Activated CD4-positive, alpha-beta memory T cell treated with anti-CD3 and anti-CD28 coated beads, Interleukin-2, amount 10 ng/mL, durations not matched to agents 7 days and 5 days (primary cell): ENCODE data around the gene ADGRL3. TPM values are rescaled to one million over a fixed set of nuclear protein-coding genes. Genes with fewer than 3 reads are reported as not detected.
"Not testable (repeated sequence)": the region's sequence is repeated elsewhere in the genome, so short reads cannot be mapped to it uniquely, and the experiment has no call there.

Experiments used
- CTCF ChIA-PET: fragments of 350-600 bp; sonication (Branson Sonifier 250); formaldehyde crosslinking; loops from one replicate; lab custom pipeline; 2021; ENCODE audit warnings: antibody characterized with exemption, inconsistent platforms; lab: Charles Lee
- POLR2A ChIA-PET: fragments of 350-600 bp; sonication (Branson Sonifier 250); formaldehyde crosslinking; loops from one replicate; lab custom pipeline; 2021; ENCODE audit warnings: antibody characterized with exemption; lab: Charles Lee
- DNase-seq: peaks from one replicate; pipeline ENCODE4 v3.0.0-alpha.2; 2020
- H3K27ac Mint-ChIP-seq: one replicate; pipeline ENCODE4 v1.8.0; 2021; ENCODE audit warnings: mild to moderate bottlenecking, mixed read lengths
- H3K27me3 Mint-ChIP-seq: one replicate; pipeline ENCODE4 v1.8.0; 2021; ENCODE audit warnings: mixed read lengths
- H3K36me3 Mint-ChIP-seq: one replicate; pipeline ENCODE4 v1.8.0; 2021; ENCODE audit warnings: low read depth, mixed read lengths
- H3K4me1 Mint-ChIP-seq: one replicate; pipeline ENCODE4 v1.8.0; 2021; ENCODE audit warnings: mixed read lengths
- H3K4me3 Mint-ChIP-seq: one replicate; pipeline ENCODE4 v1.8.0; 2021; ENCODE audit warnings: mild to moderate bottlenecking, mixed read lengths
- H3K9me3 Mint-ChIP-seq: one replicate; pipeline ENCODE4 v1.8.0; 2021; ENCODE audit warnings: mixed read lengths
- total RNA-seq, 2 experiments: library from RNA; stranded (reverse); gene quantifications; one replicate each; pipeline ENCODE4 v1.2.3, GENCODE V29; 2021

Gene ADGRL3
- total RNA-seq, 2 experiments from 2014 or later = not detected

GRCh38 chr4:61198686-61199085 is 1.4 kb upstream of the ADGRL3 start:
- Mint-ChIP-seq H3K4me3 (no peak overlapping the region), H3K9me3 (peaks cover 2% of the 10 kb centered on the region), H3K36me3 (peaks cover 3% of the 10 kb centered on the region), H3K4me1 (peaks cover 1% of the 10 kb centered on the region), H3K27ac (no peak overlapping the region), H3K27me3 (peaks cover 45% of the 10 kb centered on the region)
- ChIA-PET POLR2A (no interaction called here), CTCF (no interaction called here)
- no peak for DNase-seq

- H3K27me3 Mint-ChIP-seq = peaks cover 48% of the 10 kb centered on the region
- peak overlapping the region; percentile 7 for H3K4me3 Mint-ChIP-seq
- H3K4me1 Mint-ChIP-seq = peaks cover 1% of the 10 kb centered on the region
- DNase-seq = no peak
- H3K27ac Mint-ChIP-seq = no peak overlapping the region
- ChIA-PET POLR2A (no interaction called here), CTCF (no interaction called here)
- H3K36me3 Mint-ChIP-seq = peaks cover 3% of the 10 kb centered on the region
- H3K9me3 Mint-ChIP-seq = peaks cover 2% of the 10 kb centered on the region
These were observed 296 bp upstream of the ADGRL3 start for GRCh38 chr4:61199873-61200186.

GRCh38 chr4:61200916-61201526 is 895 bp downstream of the ADGRL3 start:
- Mint-ChIP-seq H3K9me3 (peaks cover 2% of the 10 kb centered on the region), H3K36me3 (peaks cover 3% of the 10 kb centered on the region)

GRCh38 chr4:61201561-61201960 is 1.4 kb downstream of the ADGRL3 start:
- Mint-ChIP-seq H3K4me1 (peaks cover 1% of the 10 kb centered on the region), H3K36me3 (peaks cover 3% of the 10 kb centered on the region), H3K27ac (no peak overlapping the region), H3K4me3 (no peak overlapping the region), H3K27me3 (peaks cover 48% of the 10 kb centered on the region), H3K9me3 (peaks cover 2% of the 10 kb centered on the region)
- DNase-seq = no peak
- ChIA-PET CTCF (no interaction called here), POLR2A (no interaction called here)

More at GRCh38 chr4:61200916-61201526, 895 bp downstream of the ADGRL3 start:
- ChIA-PET CTCF (no interaction called here), POLR2A (no interaction called here)
- Mint-ChIP-seq H3K4me3 (no peak overlapping the region), H3K27me3 (peaks cover 48% of the 10 kb centered on the region), H3K4me1 (peaks cover 1% of the 10 kb centered on the region), H3K27ac (no peak overlapping the region)
- no peak for DNase-seq

GRCh38 chr4:61201961-61202637 is 2.0 kb downstream of the ADGRL3 start:
- H3K36me3 Mint-ChIP-seq = peaks cover 3% of the 10 kb centered on the region
- ChIA-PET POLR2A (no interaction called here), CTCF (no interaction called here)
- H3K4me1 Mint-ChIP-seq = peaks cover 1% of the 10 kb centered on the region
- H3K9me3 Mint-ChIP-seq = peaks cover 2% of the 10 kb centered on the region
- H3K27ac Mint-ChIP-seq = no peak overlapping the region
- no peak for DNase-seq
- H3K4me3 Mint-ChIP-seq = no peak overlapping the region
- peaks cover 48% of the 10 kb centered on the region for H3K27me3 Mint-ChIP-seq

- no peak overlapping the region for H3K27ac Mint-ChIP-seq
- peaks cover 1% of the 10 kb centered on the region for H3K4me1 Mint-ChIP-seq
- peaks cover 3% of the 10 kb centered on the region for H3K36me3 Mint-ChIP-seq
- peaks cover 48% of the 10 kb centered on the region for H3K27me3 Mint-ChIP-seq
- ChIA-PET CTCF (no interaction called here), POLR2A (no interaction called here)
- H3K9me3 Mint-ChIP-seq = peaks cover 2% of the 10 kb centered on the region
- no peak for DNase-seq
- no peak overlapping the region for H3K4me3 Mint-ChIP-seq
These were observed 2.7 kb downstream of the ADGRL3 start for GRCh38 chr4:61202638-61203435.

- CTCF ChIA-PET = no interaction called here
- H3K27ac Mint-ChIP-seq = no peak overlapping the region
- H3K4me1 Mint-ChIP-seq = peaks cover 1% of the 10 kb centered on the region
- H3K36me3 Mint-ChIP-seq = peaks cover 3% of the 10 kb centered on the region
- H3K9me3 Mint-ChIP-seq = peaks cover 2% of the 10 kb centered on the region
- no peak for DNase-seq
- POLR2A ChIA-PET = no interaction called here
- no peak overlapping the region for H3K4me3 Mint-ChIP-seq
- H3K27me3 Mint-ChIP-seq = peaks cover 48% of the 10 kb centered on the region
These were observed 3.3 kb downstream of the ADGRL3 start for GRCh38 chr4:61203436-61203790.

- Mint-ChIP-seq H3K27ac (no peak overlapping the region), H3K9me3 (peaks cover 2% of the 10 kb centered on the region), H3K4me1 (peaks cover 1% of the 10 kb centered on the region), H3K4me3 (no peak overlapping the region), H3K36me3 (peaks cover 3% of the 10 kb centered on the region), H3K27me3 (peaks cover 38% of the 10 kb centered on the region)
- ChIA-PET CTCF (no interaction called here), POLR2A (no interaction called here)
- no peak for DNase-seq
These were observed 4.4 kb downstream of the ADGRL3 start for GRCh38 chr4:61204353-61205060.

- peaks cover 1% of the 10 kb centered on the region for H3K4me1 Mint-ChIP-seq
- POLR2A ChIA-PET = no interaction called here
- H3K27ac Mint-ChIP-seq = no peak overlapping the region
- H3K36me3 Mint-ChIP-seq = no peaks in the 10 kb centered on the region
- CTCF ChIA-PET = no interaction called here
- peaks cover 34% of the 10 kb centered on the region for H3K27me3 Mint-ChIP-seq
- H3K4me3 Mint-ChIP-seq = no peak overlapping the region
- no peaks in the 10 kb centered on the region for H3K9me3 Mint-ChIP-seq
- no peak for DNase-seq
These were observed 4.9 kb downstream of the ADGRL3 start for GRCh38 chr4:61205066-61205465.

GRCh38 chr4:61207156-61207555 is 7.0 kb downstream of the ADGRL3 start:
- H3K4me1 Mint-ChIP-seq, POLR2A ChIA-PET, DNase-seq, H3K36me3 Mint-ChIP-seq, H3K9me3 Mint-ChIP-seq, H3K27ac Mint-ChIP-seq, H3K4me3 Mint-ChIP-seq, CTCF ChIA-PET: not testable (repeated sequence)
- H3K27me3 Mint-ChIP-seq = peaks cover 18% of the 10 kb centered on the region

- Mint-ChIP-seq H3K9me3 (no peaks in the 10 kb centered on the region), H3K27ac (no peak overlapping the region), H3K4me3 (no peak overlapping the region), H3K4me1 (no peaks in the 10 kb centered on the region), H3K27me3 (no peaks in the 10 kb centered on the region), H3K36me3 (no peaks in the 10 kb centered on the region)
- no peak for DNase-seq
- POLR2A ChIA-PET = no interaction called here
- CTCF ChIA-PET = no interaction called here
These were observed 10.2 kb downstream of the ADGRL3 start for GRCh38 chr4:61210186-61210939.

- Mint-ChIP-seq H3K27ac (no peak overlapping the region), H3K4me3 (no peak overlapping the region)
- POLR2A ChIA-PET = no interaction called here
These were observed 11.7 kb downstream of the ADGRL3 start for GRCh38 chr4:61211781-61212180.

More at GRCh38 chr4:61211781-61212180, 11.7 kb downstream of the ADGRL3 start:
- H3K9me3 Mint-ChIP-seq = no peaks in the 10 kb centered on the region
- DNase-seq = no peak
- CTCF ChIA-PET = no interaction called here
- no peaks in the 10 kb centered on the region for H3K27me3 Mint-ChIP-seq
- no peaks in the 10 kb centered on the region for H3K36me3 Mint-ChIP-seq
- no peaks in the 10 kb centered on the region for H3K4me1 Mint-ChIP-seq
